Measurements from ENCODE around the gene TSPAN18. TPM values are rescaled to one million over a fixed set of nuclear protein-coding genes. Genes with fewer than 3 reads are reported as not detected.

The TSPAN18 gene
- total and polyA plus RNA-seq, 9 donors: 2.1 to 35.3 (median 14.4) TPM

GRCh38 chr11:44727373-44728287 is 868 bp downstream of the TSPAN18 start:
- WGBS, 3 donors: 0 to 1% (median 1%) methylated on average over 57 to 70 of the region's 70 CpGs

GRCh38 chr11:44728491-44728910 is 1.7 kb downstream of the TSPAN18 start:
- Histone ChIP-seq H3K9me3 (no peaks in the 10 kb centered on the region), H3K4me3 (peak overlapping the region; percentile 55), H3K36me3 (no peaks in the 10 kb centered on the region), H3K27me3 (no peaks in the 10 kb centered on the region), H3K27ac (no peak overlapping the region), H3K4me1 (ENCODE audit: insufficient read depth) (peaks cover 6% of the 10 kb centered on the region)
- no peak for TF ChIP-seq EP300 (IDR thresholded peaks at IDR 0.05)
- TF ChIP-seq, protein P1, sequence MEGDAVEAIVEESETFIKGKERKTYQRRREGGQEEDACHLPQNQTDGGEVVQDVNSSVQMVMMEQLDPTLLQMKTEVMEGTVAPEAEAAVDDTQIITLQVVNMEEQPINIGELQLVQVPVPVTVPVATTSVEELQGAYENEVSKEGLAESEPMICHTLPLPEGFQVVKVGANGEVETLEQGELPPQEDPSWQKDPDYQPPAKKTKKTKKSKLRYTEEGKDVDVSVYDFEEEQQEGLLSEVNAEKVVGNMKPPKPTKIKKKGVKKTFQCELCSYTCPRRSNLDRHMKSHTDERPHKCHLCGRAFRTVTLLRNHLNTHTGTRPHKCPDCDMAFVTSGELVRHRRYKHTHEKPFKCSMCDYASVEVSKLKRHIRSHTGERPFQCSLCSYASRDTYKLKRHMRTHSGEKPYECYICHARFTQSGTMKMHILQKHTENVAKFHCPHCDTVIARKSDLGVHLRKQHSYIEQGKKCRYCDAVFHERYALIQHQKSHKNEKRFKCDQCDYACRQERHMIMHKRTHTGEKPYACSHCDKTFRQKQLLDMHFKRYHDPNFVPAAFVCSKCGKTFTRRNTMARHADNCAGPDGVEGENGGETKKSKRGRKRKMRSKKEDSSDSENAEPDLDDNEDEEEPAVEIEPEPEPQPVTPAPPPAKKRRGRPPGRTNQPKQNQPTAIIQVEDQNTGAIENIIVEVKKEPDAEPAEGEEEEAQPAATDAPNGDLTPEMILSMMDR (IDR thresholded peaks at IDR 0.05): no peak
- TF ChIP-seq POLR2A (IDR thresholded peaks at IDR 0.05): no peak
- whole genome bisulfite sequencing, 3 donors: 76 to 85% (median 84%) methylated on average over 6 of the region's 6 CpGs
- intact Hi-C loops (cut with DNase I): loop anchor here (5.0 to 10.0 kb wide), 7 partner anchors 104 to 184 kb away; no protein-coding TSS in a partner anchor
- peak in 1 of 5 donors; percentile 40 for DNase-seq

More at GRCh38 chr11:44727373-44728287, 868 bp downstream of the TSPAN18 start:
- H3K27me3 ChIP-seq: no peaks in the 10 kb centered on the region
- intact Hi-C loops (cut with DNase I): loop anchor here (5.0 to 10.0 kb wide), 7 partner anchors 103 to 185 kb away; no protein-coding TSS in a partner anchor
- no peaks in the 10 kb centered on the region for H3K36me3 ChIP-seq
- H3K27ac ChIP-seq: peak overlapping the region; percentile 43 to 72
- peak; percentile 77 to 91 (median 87) for DNase-seq
- TF ChIP-seq, protein P1 (IDR thresholded peaks at IDR 0.05): peak; percentile 76 to 94 (median 93)
- TF ChIP-seq POLR2A (IDR thresholded peaks at IDR 0.05): peak; percentile 17
- TF ChIP-seq EP300 (IDR thresholded peaks at IDR 0.05): no peak
- H3K9me3 ChIP-seq: no peaks in the 10 kb centered on the region
- peak overlapping the region; percentile 55 for H3K4me3 ChIP-seq
- peaks cover 6% of the 10 kb centered on the region for H3K4me1 ChIP-seq (ENCODE audit: insufficient read depth)

DNA sequence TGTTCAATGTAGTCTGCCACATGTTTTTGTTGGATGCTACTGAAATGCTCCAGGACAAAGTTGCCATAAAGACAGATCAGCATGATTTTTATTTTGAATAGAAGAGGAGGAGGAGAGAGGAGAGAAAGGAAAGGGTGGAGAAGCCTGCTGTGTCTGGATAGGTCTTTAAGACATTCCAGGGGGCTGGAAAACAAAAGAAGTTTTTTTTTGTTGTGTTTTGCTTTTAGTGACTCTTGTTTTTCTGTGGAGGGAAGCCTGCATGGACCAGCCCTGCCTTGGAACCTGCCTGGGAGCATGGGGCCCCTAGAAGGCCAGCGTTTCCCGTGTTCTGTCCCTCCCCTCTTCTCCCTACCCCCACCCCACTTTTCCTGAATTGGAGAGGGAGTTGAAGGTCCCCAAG is 2.3 kb downstream of the TSPAN18 start:
- Histone ChIP-seq H3K4me3 (no peak overlapping the region), H3K4me1 (ENCODE audit: insufficient read depth) (peaks cover 6% of the 10 kb centered on the region), H3K36me3 (no peaks in the 10 kb centered on the region), H3K27ac (peak overlapping the region in 1 of 2 donors; percentile 38), H3K27me3 (no peaks in the 10 kb centered on the region), H3K9me3 (no peaks in the 10 kb centered on the region)
- DNase-seq: no peak
- WGBS, 3 donors: 32 to 60% (median 40%) methylated on average over 2 of the region's 2 CpGs
- intact Hi-C loops (cut with DNase I): loop anchor here (5.0 to 10.0 kb wide), 7 partner anchors 104 to 183 kb away; no protein-coding TSS in a partner anchor
- TF ChIP-seq, protein P1 (IDR thresholded peaks at IDR 0.05): no peak
- no peak for TF ChIP-seq POLR2A (IDR thresholded peaks at IDR 0.05)
- TF ChIP-seq EP300 (IDR thresholded peaks at IDR 0.05): no peak

- Histone ChIP-seq H3K9me3 (no peaks in the 10 kb centered on the region), H3K27ac (peak overlapping the region in 1 of 2 donors; percentile 38), H3K36me3 (no peaks in the 10 kb centered on the region), H3K27me3 (no peaks in the 10 kb centered on the region), H3K4me1 (ENCODE audit: insufficient read depth) (peaks cover 6% of the 10 kb centered on the region), H3K4me3 (no peak overlapping the region)
- no peak for DNase-seq
- TF ChIP-seq EP300 (IDR thresholded peaks at IDR 0.05) (no peak), POLR2A (IDR thresholded peaks at IDR 0.05) (no peak)
- TF ChIP-seq, protein P1 (IDR thresholded peaks at IDR 0.05): no peak
- intact Hi-C loops (cut with DNase I): loop anchor here (5.0 to 10.0 kb wide), 7 partner anchors 105 to 183 kb away; no protein-coding TSS in a partner anchor
- 59 to 70% (median 68%) methylated on average over 3 of the region's 3 CpGs for WGBS, 3 donors
Observed at GRCh38 chr11:44729713-44730112, 3.0 kb downstream of the TSPAN18 start.

Data from ovary (tissue), 9 donors.